Ishikawa (cell line): Measurements from ENCODE around the gene PCMT1.

ENCODE experiments used
- CEBPB ChIP-seq: IDR thresholded peaks from 2 replicates; pipeline ENCODE4 v1.6.1; 2012
- CREB1 ChIP-seq: IDR thresholded peaks from 2 replicates; pipeline ENCODE4 v1.6.1; 2012; ENCODE audit warnings: low read depth
- EGR1 ChIP-seq: IDR thresholded peaks from 2 replicates; pipeline ENCODE4 v1.6.1; 2012
- EP300 ChIP-seq: IDR thresholded peaks from 2 replicates; pipeline ENCODE4 v1.6.1; 2012; ENCODE audit warnings: borderline replicate concordance
- FOXM1 ChIP-seq: IDR thresholded peaks from 2 replicates; pipeline ENCODE4 v1.6.1; 2012; ENCODE audit warnings: low read depth, borderline replicate concordance
- NFIC ChIP-seq: IDR thresholded peaks from 2 replicates; pipeline ENCODE4 v1.6.1; 2012
- RAD21 ChIP-seq: IDR thresholded peaks from 2 replicates; pipeline ENCODE4 v1.6.1; 2012; ENCODE audit warnings: low read depth
- TAF1 ChIP-seq: IDR thresholded peaks from 2 replicates; pipeline ENCODE4 v1.6.1; 2012; ENCODE audit warnings: low read depth, mild to moderate bottlenecking
- TCF12 ChIP-seq: IDR thresholded peaks from 2 replicates; pipeline ENCODE4 v1.6.1; 2012; ENCODE audit warnings: low read depth
- TEAD4 ChIP-seq: IDR thresholded peaks from 2 replicates; pipeline ENCODE4 v1.6.1; 2012
- YY1 ChIP-seq: IDR thresholded peaks from 2 replicates; pipeline ENCODE4 v1.6.1; 2012; ENCODE audit warnings: low read depth
- ZBTB7A ChIP-seq: IDR thresholded peaks from 2 replicates; pipeline ENCODE4 v1.6.1; 2012; ENCODE audit warnings: low read depth
- TF ChIP-seq, protein P1 (sequence below): IDR thresholded peaks from 2 replicates; pipeline ENCODE4 v1.6.1; 2012
- TF ChIP-seq, protein P2 (sequence below): IDR thresholded peaks from 2 replicates; pipeline ENCODE4 v1.6.1; 2012; ENCODE audit warnings: low read depth, mild to moderate bottlenecking
- TF ChIP-seq, protein P3 (sequence below): IDR thresholded peaks from 2 replicates; pipeline ENCODE4 v1.6.1; 2012

Gene PCMT1

DNA sequence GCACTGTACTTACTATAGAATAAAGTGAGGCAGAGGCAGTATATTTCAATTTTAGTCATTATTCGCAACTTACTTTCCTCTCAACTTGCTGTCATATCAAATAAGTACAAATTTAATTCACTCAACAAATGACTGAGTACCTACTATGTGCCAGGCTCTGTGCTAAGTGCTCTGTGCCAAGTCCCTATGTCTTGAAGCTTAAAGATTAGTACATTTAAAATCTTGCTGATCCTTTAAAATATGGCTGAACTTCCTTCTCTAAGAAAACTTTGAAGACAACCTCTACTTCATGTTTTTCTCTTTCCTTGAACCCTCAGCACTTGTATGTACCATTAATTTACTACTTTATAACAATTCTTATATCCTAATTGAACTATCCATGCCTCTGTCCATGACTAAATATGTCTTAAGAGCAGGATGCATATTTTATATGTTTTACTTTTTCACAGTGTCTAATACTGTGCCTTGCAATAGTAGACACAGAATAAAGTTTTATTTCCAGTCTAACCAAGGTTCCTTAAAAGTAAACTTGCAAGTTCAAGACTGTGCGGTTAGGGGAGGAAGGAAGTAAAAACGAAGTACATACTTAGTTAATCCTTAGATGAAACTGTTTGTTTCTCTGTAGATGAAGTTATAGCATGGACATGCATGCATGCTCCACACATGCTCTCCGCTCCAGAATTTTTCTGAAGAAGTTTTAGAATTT, 21.6 kb upstream of the PCMT1 start:
- TF ChIP-seq, protein P1, sequence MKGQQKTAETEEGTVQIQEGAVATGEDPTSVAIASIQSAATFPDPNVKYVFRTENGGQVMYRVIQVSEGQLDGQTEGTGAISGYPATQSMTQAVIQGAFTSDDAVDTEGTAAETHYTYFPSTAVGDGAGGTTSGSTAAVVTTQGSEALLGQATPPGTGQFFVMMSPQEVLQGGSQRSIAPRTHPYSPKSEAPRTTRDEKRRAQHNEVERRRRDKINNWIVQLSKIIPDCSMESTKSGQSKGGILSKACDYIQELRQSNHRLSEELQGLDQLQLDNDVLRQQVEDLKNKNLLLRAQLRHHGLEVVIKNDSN: no peak
- TF ChIP-seq, protein P2, sequence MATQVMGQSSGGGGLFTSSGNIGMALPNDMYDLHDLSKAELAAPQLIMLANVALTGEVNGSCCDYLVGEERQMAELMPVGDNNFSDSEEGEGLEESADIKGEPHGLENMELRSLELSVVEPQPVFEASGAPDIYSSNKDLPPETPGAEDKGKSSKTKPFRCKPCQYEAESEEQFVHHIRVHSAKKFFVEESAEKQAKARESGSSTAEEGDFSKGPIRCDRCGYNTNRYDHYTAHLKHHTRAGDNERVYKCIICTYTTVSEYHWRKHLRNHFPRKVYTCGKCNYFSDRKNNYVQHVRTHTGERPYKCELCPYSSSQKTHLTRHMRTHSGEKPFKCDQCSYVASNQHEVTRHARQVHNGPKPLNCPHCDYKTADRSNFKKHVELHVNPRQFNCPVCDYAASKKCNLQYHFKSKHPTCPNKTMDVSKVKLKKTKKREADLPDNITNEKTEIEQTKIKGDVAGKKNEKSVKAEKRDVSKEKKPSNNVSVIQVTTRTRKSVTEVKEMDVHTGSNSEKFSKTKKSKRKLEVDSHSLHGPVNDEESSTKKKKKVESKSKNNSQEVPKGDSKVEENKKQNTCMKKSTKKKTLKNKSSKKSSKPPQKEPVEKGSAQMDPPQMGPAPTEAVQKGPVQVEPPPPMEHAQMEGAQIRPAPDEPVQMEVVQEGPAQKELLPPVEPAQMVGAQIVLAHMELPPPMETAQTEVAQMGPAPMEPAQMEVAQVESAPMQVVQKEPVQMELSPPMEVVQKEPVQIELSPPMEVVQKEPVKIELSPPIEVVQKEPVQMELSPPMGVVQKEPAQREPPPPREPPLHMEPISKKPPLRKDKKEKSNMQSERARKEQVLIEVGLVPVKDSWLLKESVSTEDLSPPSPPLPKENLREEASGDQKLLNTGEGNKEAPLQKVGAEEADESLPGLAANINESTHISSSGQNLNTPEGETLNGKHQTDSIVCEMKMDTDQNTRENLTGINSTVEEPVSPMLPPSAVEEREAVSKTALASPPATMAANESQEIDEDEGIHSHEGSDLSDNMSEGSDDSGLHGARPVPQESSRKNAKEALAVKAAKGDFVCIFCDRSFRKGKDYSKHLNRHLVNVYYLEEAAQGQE: no peak
- no peak for TF ChIP-seq TEAD4

DNA sequence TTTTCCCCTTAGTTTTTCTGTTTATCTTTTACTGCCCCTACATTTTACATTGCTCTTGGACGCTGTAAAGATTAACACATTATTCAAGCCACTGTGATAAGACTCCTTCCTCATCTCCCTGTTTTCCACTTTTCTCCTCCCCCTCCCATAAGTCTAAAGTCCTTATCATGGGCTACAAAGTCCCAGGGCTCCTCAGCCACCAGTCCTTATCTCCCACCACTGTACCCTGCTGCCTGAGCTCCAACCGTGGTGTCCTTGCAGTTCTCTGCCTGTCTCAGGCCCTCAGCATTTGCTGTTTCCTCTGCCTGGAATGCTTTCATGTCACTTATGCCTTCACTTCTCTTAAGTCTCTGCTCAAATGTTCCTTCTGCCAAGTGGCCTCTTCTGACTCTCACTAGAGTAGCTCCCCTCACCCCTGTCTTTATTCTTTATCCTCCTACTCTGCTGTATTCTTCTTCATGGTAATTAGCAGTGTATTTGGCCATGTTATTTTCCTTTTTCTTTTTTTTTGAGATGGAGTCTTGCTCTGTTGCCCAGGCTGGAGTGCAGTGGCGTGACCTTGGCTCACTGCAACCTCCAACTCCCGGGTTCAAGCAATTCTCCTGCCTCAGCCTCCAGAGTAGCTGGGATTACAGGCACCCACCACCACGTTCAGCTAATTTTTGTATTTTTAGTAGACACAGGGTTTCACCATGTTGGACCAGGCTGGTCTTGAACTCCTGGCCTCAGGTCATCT, 20.9 kb upstream of the PCMT1 start:
- TF ChIP-seq, protein P2: no peak
- TF ChIP-seq NFIC (no peak), TAF1 (no peak), CREB1 (no peak), EP300 (no peak), EGR1 (no peak), FOXM1 (no peak), YY1 (no peak), ZBTB7A (no peak), TCF12 (no peak), CEBPB (no peak)
- TF ChIP-seq, protein P3, sequence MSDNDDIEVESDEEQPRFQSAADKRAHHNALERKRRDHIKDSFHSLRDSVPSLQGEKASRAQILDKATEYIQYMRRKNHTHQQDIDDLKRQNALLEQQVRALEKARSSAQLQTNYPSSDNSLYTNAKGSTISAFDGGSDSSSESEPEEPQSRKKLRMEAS: no peak

DNA sequence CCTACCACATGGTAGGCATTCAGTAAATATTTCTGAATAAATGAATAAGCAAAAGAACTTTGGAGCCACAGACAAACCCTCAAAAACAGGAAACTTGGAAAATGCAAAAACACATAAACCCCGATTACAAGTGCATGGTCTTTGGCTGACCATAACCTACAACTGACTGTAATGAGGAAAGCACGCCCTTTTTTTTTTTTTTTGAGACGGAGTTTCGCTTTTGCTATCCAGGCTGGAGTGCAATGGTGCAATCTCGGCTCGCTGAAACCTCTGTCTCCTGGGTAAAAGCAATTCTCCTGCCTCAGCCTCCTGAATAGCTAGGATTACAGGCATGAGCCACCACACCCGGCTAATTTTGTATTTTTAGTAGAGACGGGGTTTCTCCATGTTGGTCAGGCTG, 19.7 kb upstream of the PCMT1 start:
- TF ChIP-seq, protein P2: no peak
- no peak for TF ChIP-seq CEBPB
- no peak for TF ChIP-seq ZBTB7A
- TF ChIP-seq, protein P1: no peak
- no peak for TF ChIP-seq EGR1
- TF ChIP-seq CREB1: no peak
- no peak for TF ChIP-seq EP300
- TF ChIP-seq FOXM1: no peak
- TF ChIP-seq, protein P3: no peak
- no peak for TF ChIP-seq TAF1
- TF ChIP-seq YY1: no peak
- TF ChIP-seq TEAD4: no peak
- no peak for TF ChIP-seq NFIC
- TF ChIP-seq TCF12: no peak
- TF ChIP-seq RAD21: no peak

DNA sequence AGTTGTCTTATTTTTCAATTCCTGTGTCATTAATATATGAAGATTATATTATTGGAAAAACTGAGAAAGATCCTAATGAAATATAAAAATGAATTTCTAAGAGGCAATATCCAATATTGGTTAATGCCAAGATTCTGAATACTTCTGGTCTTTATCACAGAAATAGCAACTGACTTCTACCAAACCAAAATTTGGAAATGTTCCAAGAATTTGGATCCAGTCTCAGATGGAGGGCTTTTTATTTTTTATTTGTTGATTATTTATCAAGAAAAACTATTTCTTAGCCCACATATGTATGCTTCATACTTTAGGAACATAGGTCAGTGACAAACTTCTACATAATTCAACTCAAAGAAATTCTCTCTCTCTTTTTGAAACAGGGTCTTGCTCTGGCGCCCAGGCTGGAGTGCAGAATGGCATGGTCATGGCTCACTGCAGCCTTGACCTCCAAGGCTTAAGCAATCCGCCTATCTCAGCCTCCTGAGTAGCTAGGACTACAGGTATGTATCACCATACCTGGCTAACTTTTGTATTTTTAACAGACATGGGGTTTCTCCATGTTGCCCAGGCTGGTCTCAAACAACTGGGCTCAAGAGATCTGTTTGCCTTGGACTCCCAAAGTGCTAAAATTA, 16.3 kb upstream of the PCMT1 start:
- no peak for TF ChIP-seq TCF12
- no peak for TF ChIP-seq TAF1
- TF ChIP-seq FOXM1: no peak
- TF ChIP-seq EGR1: no peak
- TF ChIP-seq ZBTB7A: no peak
- TF ChIP-seq, protein P2: no peak
- TF ChIP-seq, protein P3: no peak
- no peak for TF ChIP-seq YY1
- no peak for TF ChIP-seq CEBPB
- no peak for TF ChIP-seq EP300
- TF ChIP-seq CREB1: no peak
- TF ChIP-seq, protein P1: no peak
- TF ChIP-seq NFIC: no peak
